Fibroblast of upper back skin (primary cell): ENCODE measurements around the gene TRAIP.
"Not testable (repeated sequence)": the region's sequence is repeated elsewhere in the genome, so short reads cannot be mapped to it uniquely, and the experiment has no call there.

Source experiments
- DNase-seq: peaks from one replicate; pipeline ENCODE4 v3.0.0-alpha.2; 2013

The TRAIP gene

GRCh38 chr3:49872801-49873281, 16.5 kb upstream of the TRAIP start:
- no peak for DNase-seq

GRCh38 chr3:49871531-49872153, 15.3 kb upstream of the TRAIP start:
- DNase-seq: no peak

GRCh38 chr3:49869525-49870126, 13.3 kb upstream of the TRAIP start, which contains the start of gene CAMKV:
TSS of gene CAMKV (minus strand) at chr3:49869906. CDS start at chr3:49862388, 7,518 bp downstream.
- DNase-seq: no peak

GRCh38 chr3:49868862-49869466, 12.6 kb upstream of the TRAIP start:
- no peak for DNase-seq

- DNase-seq: peak; percentile 32
Measured at GRCh38 chr3:49867871-49868321, 11.5 kb upstream of the TRAIP start.

GRCh38 chr3:49867400-49867799, 11.0 kb upstream of the TRAIP start:
- DNase-seq: no peak

GRCh38 chr3:49865198-49865784, 8.9 kb upstream of the TRAIP start:
- no peak for DNase-seq

GRCh38 chr3:49864505-49864904, 8.1 kb upstream of the TRAIP start:
- no peak for DNase-seq

GRCh38 chr3:49859576-49860305, 3.4 kb upstream of the TRAIP start:
- no peak for DNase-seq

GRCh38 chr3:49855662-49856061, 702 bp downstream of the TRAIP start:
- DNase-seq: no peak

- no peak for DNase-seq
Measured at GRCh38 chr3:49845694-49846093, 10.7 kb downstream of the TRAIP start.

- DNase-seq: no peak
Measured at GRCh38 chr3:49844464-49845183, 11.7 kb downstream of the TRAIP start.

GRCh38 chr3:49842843-49843517, 13.4 kb downstream of the TRAIP start:
- DNase-seq: no peak

GRCh38 chr3:49841806-49842205, 14.6 kb downstream of the TRAIP start:
- no peak for DNase-seq

GRCh38 chr3:49841126-49841696, 15.2 kb downstream of the TRAIP start:
- peak; percentile 9 for DNase-seq

- peak; percentile 47 for DNase-seq
Measured at GRCh38 chr3:49840388-49840787, 16.0 kb downstream of the TRAIP start.

- DNase-seq: peak; percentile 84
Measured at GRCh38 chr3:49839193-49839809, 17.1 kb downstream of the TRAIP start.

- no peak for DNase-seq
Measured at GRCh38 chr3:49831341-49831740, 25.0 kb downstream of the TRAIP start.

- DNase-seq: no peak
Measured at GRCh38 chr3:49826016-49826415, 30.3 kb downstream of the TRAIP start.

GRCh38 chr3:49823131-49823530, 33.2 kb downstream of the TRAIP start:
- not testable (repeated sequence) for DNase-seq
